Left ventricle myocardium superior (tissue), 1 donor: ENCODE measurements around the gene PLXNA2. TPM values are rescaled to one million over a fixed set of nuclear protein-coding genes. Genes with fewer than 3 reads are reported as not detected.

ENCODE experiments used
- ATAC-seq: fragments of 200-7000 bp; cut with Tn5 transposase; one replicate; pipeline ENCODE4 v1.9.1; 2020; ENCODE audit warnings: mild to moderate bottlenecking, moderate library complexity
- DNase-seq: peaks from one replicate; pipeline ENCODE4 v3.0.0-alpha.2; 2020
- intact Hi-C: fragments of 100-400 bp; cut with micrococcal nuclease; formaldehyde crosslinking; loops from one replicate; pipeline ENCODE4 v1.11.0; 2022
- total RNA-seq: library from RNA; stranded (reverse); fragmentation: NEBNext Ultra II Directional; extraction: Animal tissue kit (Norgen Biotek cat#: 25700); gene quantifications from one replicate; pipeline ENCODE4 v1.2.1, GENCODE V29; 2021
- donor health status: DM: no; HTN: yes; CAD: no; lungs with severe emphysema.

PLXNA2 gene
- total RNA-seq, 1 donor from 2014 or later: 12.1 TPM

DNA sequence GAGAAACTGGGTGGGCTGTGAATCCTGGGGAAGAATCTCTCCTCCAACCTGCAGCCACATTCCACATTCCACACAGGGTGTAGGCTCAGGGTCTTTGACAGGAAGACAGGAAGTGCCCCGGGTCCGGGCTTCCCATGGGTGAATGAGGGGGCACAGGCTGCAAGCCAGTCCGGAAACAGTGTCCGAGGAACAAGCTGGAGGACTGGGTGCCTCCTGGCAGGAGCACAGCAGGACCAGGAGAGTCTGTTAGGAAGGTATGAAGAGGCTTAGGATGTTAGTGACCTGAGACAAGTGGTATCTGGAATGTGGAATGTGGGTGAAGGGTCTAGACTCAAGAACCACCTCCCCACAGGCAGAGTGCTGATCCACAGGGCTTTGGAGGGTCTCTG, 212.3 kb downstream of the PLXNA2 start:
- DNase-seq: no peak
- intact Hi-C loops: no loop called here
- no peak for ATAC-seq

DNA sequence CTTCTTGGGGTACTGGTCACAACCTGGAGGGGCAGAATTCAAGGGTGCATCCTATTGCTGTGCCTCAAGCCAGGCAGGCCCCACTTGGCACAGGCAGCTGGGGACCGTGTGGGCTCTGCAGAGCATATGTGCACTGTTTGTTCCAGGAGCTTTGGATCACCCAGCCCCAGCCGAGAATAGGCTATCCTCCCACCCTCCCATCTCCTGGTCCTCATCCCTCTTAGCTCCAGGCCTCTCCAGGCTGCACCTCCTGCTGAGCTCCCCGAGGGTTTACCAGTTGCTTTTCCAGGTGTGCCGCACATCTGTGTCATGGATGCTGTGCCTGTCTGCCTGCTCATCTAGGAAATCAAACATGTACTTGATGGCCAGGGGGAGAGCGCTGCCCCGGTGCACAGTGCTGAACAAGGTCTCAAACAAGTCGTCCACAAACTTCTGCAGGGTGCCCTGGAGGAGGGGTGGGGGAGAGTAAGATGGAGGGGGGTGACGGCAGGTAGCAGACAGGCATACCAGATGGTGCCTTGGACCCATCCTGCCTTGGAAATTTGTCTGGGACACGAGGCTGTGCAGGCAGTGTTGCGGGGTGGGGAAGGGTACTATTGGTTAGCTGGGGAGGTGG, 212.8 kb downstream of the PLXNA2 start:
- intact Hi-C loops: no loop called here
- DNase-seq (no peak), ATAC-seq (peak; percentile 3)

DNA sequence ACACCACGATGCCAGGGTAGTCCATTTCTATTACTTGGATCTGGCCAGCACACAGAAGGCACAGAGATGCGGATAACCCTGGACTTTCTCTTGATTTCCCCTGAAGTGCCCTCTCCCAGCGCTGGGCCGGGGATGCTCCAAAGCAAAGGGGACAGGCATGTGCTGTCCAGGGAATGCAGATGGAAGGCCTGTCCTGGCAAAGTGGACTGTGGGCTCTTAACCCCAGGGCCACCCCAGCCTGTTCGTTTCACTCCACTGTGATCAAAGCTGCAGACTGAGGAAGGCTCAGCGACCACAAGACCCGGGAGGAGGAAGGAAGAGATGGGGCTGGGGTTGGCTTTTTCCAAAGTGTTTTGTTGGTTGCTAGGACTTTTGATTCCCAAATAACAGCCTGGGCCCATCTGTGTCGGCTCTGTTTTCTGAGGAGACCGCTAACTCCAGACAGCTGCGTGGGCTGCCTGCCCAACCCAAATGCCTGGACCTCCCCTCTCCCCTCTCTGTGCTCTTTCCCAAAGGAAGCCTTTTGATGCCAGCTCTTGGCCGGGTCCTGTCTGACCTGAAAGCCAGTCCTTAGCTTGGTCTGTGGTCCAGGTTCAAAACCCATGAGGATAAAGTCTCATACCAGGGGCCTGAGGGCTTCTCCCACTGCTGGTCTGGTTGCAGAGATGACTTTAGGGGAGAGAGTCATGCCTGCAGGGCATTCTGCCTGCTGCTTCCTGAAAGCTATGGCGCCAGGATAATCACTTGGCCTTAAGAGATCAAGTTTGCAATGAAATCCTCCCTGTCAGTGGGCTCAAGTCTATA, 213.7 kb downstream of the PLXNA2 start:
- DNase-seq: peak; percentile 83
- intact Hi-C loops: no loop called here
- ATAC-seq: peak; percentile 79

DNA sequence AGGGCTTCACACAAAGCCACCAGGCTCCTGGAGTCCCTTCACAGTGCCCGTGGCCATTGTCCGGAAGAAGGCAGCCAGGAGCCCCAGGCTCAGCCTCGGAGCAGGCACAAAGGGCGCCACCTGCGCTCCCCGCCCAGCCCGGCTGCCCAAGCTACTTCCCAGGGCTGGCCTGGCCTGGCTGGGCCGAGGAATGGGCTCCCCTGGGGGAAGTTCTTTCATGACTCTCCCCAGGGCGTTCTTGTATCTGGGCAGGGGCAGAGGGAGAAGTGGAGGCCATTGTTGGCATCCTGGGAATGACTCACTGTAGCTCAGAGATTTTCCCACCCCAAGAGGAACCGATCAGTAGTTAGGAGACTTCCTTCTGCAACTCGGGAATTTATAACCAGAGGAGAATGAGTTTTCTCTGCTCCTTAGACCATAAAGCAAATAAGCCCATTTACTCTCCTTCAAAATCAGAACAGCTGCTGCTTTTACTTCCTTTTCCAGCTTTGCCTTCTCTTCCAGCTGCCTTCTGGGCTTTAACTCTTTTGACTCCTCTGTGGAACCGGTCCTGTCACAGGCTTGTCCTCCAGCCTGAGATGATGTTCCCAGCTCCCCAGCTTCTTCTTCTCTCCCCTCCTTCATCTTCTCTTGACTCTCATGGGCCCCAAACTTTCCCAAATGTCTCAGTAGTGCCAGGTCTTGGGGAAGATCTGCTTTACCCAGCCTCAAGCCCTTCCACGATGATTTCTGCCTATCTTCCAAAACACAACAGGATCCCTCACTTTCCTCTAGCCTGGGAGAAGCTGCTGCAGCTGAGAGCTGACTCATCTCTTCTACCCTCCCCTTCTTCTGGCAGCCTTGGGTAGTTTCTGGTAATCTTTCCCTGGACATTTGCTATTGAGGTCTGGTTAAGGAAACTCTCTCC, 214.6 kb downstream of the PLXNA2 start:
- DNase-seq: no peak
- peak; percentile 75 for ATAC-seq
- intact Hi-C loops: loop anchor here (10.0 kb wide), 2 partner anchors 65 to 215 kb away; partner anchors contain the start of gene PLXNA2

DNA sequence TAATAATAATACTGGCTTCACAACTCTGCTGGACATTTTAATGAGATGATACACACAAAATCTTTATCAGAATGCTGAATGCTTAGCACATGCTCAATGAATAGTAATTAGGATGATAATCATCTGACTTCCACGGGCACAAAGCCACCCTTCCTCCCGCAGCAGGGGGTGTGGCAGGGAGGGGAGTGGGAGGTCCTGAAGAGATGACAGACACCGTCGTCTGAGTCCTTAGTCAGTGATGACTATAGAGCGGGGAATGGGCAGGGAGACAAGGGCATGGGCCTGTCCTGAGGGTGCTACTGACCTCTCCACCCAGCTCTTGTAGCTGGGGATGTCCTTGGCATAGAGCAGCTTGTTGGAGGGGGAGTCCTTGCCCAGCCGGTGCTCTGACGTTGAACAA, 215.7 kb downstream of the PLXNA2 start:
- ATAC-seq: no peak
- intact Hi-C loops: loop anchor here (10.0 kb wide), 2 partner anchors 66 to 216 kb away; partner anchors contain the start of gene PLXNA2

DNA sequence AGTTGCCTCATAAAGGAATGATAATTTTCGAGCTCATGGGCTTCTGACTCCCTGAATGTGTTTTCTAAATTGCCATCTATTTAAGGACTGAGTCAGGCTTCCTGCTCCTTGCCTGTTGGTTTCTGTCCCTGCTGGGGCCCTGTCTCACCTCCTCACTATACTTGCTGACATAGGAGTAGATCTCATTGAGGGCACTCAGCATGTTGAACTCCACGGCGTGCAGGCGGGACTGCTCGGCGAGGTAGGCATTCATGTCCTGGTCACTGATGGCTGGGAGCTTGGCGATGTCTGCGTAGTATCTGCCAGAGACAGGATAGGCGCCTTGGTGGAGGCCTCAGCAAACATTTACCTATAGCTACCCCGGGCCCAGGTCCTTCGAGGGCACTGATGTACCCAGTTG, 216.3 kb downstream of the PLXNA2 start:
- DNase-seq: no peak
- intact Hi-C loops: loop anchor here (10.0 kb wide), 2 partner anchors 67 to 217 kb away; partner anchors contain the start of gene PLXNA2
- no peak for ATAC-seq

More for the DNA sequence above, 215.7 kb downstream of the PLXNA2 start:
- no peak for DNase-seq

DNA sequence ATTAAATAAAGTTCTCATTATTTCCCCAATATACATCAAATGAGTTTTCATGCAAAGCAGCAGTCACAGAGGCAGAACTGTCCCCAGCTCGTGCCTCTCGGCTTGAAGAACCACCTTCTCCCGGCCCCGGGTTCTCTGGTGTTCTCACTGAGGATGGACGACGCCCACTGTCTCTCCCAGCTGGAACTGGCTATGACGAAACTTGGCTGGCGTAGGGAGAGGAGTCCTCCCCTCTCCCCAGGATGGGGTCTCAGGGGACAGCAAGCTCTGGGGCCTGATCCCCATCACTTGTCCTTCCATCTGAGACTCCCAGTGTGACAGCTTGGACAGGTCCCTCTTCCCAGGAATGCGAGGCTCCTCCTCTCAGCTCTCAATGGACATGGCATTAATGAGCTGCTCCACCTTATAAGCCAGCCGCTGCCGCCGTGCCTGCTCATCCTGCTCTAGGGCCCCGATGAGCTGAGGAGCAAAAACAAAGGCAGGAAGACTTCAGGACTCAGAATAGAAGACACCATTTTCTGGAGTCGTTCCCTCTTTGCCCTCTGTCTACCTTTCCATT, 217.2 kb downstream of the PLXNA2 start:
- intact Hi-C loops: loop anchor here (10.0 kb wide), 2 partner anchors 68 to 218 kb away; partner anchors contain the start of gene PLXNA2
- peak; percentile 32 for ATAC-seq
- DNase-seq: peak; percentile 60

DNA sequence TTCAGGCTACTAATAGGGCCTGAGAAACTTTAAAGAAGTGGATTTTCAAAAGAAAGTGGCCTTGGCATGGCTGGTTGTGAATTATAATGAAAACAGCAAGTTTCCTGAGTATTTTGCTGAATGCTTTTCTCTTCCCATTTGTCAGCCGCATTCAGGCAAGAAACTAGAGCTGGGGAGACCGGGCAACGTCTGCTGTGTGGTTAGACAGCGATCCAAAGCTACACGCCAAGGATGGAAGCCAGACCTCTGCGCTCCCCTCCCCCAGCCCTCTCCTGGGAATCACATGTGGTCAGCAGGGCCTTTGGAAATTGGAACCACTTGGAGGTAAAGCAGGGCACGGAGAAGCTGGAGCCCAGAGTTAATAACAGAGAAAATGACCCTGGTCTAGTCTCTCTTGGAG, 219.2 kb downstream of the PLXNA2 start:
- ATAC-seq: no peak
- intact Hi-C loops: loop anchor here (10.0 kb wide), 2 partner anchors 70 to 220 kb away; partner anchors contain the start of gene PLXNA2
- DNase-seq: no peak

DNA sequence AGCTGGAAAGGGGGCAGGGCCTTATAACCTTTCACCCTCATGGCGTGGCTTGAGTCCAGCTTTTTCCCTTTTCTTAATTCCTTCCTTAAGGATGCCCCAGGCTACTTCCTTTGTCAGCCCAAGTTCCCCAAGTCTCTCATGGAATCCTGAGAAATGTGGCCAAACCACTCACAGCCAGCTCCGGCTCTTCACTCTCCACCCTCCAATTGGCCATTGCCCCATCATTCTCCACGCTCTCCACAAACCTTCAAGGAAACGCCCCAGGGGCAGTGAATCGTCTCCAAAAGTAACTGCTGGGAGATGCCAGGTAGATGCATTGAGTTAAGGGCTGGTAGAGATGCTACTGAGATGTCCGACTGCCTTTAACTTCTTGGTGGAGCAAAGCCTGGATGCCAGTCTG, 219.8 kb downstream of the PLXNA2 start:
- DNase-seq: no peak
- ATAC-seq: no peak
- intact Hi-C loops: loop anchor here (10.0 kb wide), 2 partner anchors 70 to 220 kb away; partner anchors contain the start of gene PLXNA2

DNA sequence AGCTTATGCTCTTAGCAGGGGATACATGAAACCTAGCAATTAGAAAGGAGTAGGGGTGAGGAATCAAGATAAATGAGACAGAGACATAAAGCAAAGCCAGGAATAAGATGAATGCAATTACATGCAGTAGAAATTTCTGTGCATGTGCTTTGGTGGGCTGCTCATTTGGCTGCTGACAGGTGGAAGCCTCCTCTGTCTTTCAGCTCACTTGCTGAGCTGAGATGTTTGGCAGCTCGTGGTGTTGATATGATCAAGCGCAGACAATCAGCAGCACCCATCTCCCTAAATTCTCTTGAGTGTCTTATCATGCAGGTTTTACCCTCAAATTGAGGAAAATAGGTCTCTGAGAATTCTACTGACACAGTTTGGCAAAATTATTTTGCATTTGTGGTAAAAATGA, 224.9 kb downstream of the PLXNA2 start:
- intact Hi-C loops: no loop called here
- DNase-seq: no peak
- ATAC-seq: no peak

DNA sequence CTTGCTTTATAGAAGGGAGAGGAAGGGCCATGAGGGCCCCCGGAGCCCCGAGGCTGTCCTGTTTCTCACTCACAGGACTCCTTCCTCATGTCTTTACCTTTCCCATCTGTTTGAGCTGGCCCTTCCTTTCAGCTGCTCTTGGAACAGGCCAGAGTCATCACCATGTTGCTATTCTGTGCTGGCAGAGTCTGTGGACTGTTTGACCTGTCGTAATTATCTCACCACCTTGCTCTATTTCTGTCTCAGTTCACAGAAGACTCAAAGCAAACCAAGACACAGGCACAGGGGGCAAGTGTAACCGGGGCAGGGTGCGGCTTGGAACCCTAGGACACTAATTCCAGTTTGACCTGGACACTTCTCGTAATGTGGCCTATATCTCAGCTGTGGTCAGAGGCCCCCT, 228.9 kb downstream of the PLXNA2 start:
- intact Hi-C loops: no loop called here
- DNase-seq (no peak), ATAC-seq (peak; percentile 72)

DNA sequence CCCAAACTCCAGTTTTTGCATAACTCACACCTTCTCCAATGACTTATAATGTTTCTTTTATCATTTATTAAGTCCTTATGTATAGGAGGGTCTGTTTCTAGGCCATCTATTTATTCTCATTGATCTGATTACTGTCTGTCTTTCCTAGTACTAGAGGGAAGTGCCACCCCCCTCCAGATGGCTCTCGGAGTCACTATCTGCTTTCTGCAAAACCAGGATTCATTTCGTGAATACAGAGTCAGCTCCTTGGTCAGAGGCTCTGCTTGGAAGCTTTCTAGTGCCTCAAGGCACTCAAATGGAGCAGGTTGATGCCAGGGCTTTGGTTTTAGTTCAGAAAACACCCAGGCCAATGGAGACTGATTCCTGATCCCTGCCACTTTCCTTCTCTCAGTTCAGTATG, 231.0 kb downstream of the PLXNA2 start:
- intact Hi-C loops: no loop called here
- ATAC-seq (no peak), DNase-seq (no peak)

DNA sequence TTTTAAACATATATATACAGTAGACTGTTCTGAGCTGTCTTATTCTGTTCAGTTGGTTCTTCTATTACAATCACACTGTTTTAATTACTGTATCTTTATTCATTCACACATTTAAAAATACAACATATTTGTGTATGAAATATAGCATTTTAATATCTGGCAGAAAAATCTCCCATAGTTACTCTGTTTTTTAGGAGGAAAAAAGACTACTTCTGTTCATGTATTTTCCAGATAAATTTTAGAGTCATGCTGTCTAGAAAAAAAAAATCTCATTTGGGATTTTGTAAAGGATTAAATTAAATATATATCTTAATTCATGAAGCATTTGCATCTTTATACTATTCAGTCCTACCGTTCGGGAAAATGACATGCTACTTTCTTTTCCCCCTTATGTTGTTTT, 231.5 kb downstream of the PLXNA2 start:
- intact Hi-C loops: no loop called here
- no peak for ATAC-seq
- no peak for DNase-seq

DNA sequence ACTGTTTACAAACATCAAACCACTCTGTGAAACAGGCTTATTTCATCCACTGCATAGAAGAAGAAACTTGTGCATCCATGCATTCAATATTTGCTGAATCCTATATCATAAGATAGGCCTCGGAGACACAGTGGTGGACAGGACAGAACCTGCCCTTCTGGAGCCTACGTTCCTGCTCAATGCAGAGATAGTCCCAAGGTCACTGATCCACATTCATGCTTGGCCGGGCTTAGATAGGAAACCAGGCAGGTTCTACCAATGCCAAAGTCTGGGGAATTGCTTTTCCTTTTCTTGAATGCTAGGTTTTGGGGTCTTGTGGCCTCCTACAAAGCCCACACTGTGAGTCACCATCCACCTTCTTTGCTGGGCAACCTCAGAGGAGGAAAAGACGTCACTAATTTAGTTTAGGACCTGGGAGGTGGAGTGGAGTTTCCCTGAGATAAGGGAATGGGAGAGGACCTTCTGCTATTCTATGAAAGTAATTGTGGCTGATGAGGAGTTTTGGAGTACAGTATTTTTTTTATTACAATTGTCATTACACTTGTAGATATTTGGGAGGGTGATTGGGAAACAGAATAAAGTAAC, 233.6 kb downstream of the PLXNA2 start:
- ATAC-seq (peak; percentile 36), DNase-seq (no peak)
- intact Hi-C loops: no loop called here

DNA sequence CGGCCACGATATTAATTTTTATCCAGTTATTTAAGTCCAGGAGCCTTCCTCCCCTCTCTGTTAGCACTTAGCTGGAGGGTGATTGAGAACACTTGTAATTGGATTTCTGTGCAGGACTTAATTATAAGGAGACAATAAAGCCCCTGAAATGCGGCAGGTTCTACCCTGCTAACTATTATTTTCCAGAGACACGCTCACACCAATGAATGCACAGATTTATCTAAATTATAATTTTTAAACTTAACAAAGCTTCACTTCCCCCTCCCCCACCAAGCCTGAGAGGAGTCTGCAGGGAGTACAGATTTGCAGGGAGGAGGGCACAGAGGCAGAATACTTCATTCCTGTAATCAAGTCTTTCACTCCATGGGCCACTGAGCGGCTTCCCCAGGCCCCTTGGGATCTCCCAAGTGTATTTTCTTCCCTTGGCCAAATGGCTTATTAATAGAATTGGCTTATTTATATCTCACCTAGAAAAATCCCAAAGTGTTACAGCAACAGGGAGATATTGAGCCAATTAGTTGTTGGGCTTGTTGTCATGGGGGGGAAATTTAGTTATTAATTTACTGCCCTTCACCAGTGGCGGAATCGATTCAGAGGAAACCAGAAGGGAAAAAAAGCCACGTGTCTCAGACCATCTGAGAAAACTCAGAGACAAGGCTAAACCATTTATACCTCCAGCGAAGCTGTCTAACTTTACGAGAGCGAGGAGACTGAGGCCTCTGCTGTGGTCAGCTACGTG, 234.3 kb downstream of the PLXNA2 start:
- no peak for ATAC-seq
- DNase-seq: no peak
- intact Hi-C loops: no loop called here

DNA sequence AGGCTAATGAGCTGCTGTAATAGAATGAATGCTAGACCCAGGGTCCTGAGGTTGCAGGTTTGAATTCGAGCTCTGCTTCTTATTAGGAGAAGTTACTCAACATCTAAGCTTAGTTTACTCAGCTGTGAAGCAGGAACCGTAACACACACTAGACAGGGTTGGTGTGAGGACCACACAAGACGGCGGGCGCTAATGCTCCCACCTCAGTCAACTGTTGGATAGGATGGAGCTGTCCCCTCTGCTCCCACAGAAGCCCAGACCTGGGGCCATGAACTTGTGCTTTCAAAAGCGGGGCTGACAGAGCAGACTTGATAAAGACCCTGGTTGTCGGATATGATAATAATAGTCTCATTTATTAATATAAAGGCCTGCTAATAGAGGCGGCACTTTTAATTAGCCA, 234.9 kb downstream of the PLXNA2 start:
- intact Hi-C loops: no loop called here
- no peak for DNase-seq
- no peak for ATAC-seq

DNA sequence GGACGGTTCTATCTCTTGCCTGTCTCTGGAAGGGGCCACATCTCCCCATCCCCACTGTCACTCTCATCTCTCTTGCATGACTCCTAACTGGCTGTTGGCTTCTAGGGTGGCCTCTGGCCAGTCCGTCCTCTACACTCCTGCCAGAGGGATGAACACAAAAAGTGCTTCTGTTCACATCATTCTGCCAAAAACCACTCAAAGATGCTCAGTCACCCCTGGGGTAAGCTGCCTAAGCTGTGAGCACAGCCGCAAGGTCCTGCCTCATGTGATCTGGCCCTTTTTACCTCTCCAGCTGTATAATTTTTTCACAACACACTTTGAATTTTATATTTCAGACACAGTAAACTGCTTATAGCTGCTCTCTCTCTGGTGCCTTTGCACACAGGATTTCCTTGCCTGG, 235.7 kb downstream of the PLXNA2 start:
- intact Hi-C loops: no loop called here
- ATAC-seq (no peak), DNase-seq (no peak)

DNA sequence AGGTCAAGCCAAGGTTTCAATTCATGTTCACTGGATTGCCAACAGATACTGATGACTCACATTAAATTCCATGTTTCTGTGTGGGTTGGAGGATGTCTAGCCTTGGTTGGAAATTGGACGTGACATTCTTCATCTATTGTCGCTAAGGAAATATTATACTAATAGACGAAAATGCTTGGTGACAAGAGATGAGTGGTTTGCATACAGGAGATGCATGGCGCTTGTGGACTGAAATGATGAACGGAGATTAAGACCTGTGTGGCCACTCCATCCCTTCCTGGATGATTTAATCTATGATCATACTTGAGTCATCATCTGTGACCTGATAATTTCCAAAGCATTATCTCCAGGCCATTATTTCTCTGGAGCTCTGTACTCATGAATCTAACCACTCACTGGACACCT, 236.2 kb downstream of the PLXNA2 start:
- ATAC-seq (no peak), DNase-seq (no peak)
- intact Hi-C loops: no loop called here
